AG10803 (cell line): ENCODE data around the gene LDB2.
A peak's percentile ranks its signal among the peaks of the same experiment; 100 is the strongest.

Experiments used
- DNase-seq: peaks from one replicate; pipeline ENCODE4 v3.0.0; 2010; ENCODE audit warnings: low read depth
- H3K4me3 ChIP-seq: 2 replicates; pipeline ENCODE4 v1.5.1; 2011; ENCODE audit warnings: mild to moderate bottlenecking, low read length, control low read depth
- CTCF ChIP-seq: conservative IDR thresholded peaks from 2 replicates; pipeline ENCODE4 v1.5.1; 2011; ENCODE audit warnings: mild to moderate bottlenecking, low read length, control low read depth, inconsistent platforms

LDB2 gene

GRCh38 chr4:16916719-16917337 lies 18.4 kb upstream of the LDB2 start:
- DNase-seq, result no peak
- peak; percentile 56 for TF ChIP-seq CTCF
- no peak overlapping the region for H3K4me3 ChIP-seq

- no peak overlapping the region for H3K4me3 ChIP-seq
- TF ChIP-seq CTCF, result no peak
Measured at GRCh38 chr4:16916031-16916430, 17.6 kb upstream of the LDB2 start.

GRCh38 chr4:16914208-16914607 lies 15.8 kb upstream of the LDB2 start:
- H3K4me3 ChIP-seq, result no peak overlapping the region
- peak; percentile 66 for TF ChIP-seq CTCF
- peak; percentile 55 for DNase-seq

More at GRCh38 chr4:16916031-16916430, 17.6 kb upstream of the LDB2 start:
- no peak for DNase-seq

GRCh38 chr4:16912896-16913295 lies 14.5 kb upstream of the LDB2 start:
- TF ChIP-seq CTCF, result no peak
- DNase-seq, result no peak
- no peak overlapping the region for H3K4me3 ChIP-seq

- H3K4me3 ChIP-seq, result no peak overlapping the region; the same call in 1 of the 2 replicates
- no peak for DNase-seq
- TF ChIP-seq CTCF, result no peak
Measured at GRCh38 chr4:16909281-16909680, 10.8 kb upstream of the LDB2 start.

- TF ChIP-seq CTCF, result no peak
- no peak overlapping the region for H3K4me3 ChIP-seq
- DNase-seq, result no peak
Measured at GRCh38 chr4:16908377-16909021, 10.1 kb upstream of the LDB2 start.

GRCh38 chr4:16900325-16900724 lies 1.9 kb upstream of the LDB2 start:
- no peak overlapping the region for H3K4me3 ChIP-seq
- no peak for DNase-seq
- TF ChIP-seq CTCF, result no peak
